Subcutaneous adipose tissue (tissue), 4 donors: ENCODE data around the gene ABAT. TPM values are rescaled to one million over a fixed set of nuclear protein-coding genes. Genes with fewer than 3 reads are reported as not detected.

ENCODE experiments used
- total RNA-seq, 4 donors: library from RNA; depleted of rRNA; stranded (reverse); fragments of >200 nt; gene quantifications; one replicate each; pipeline ENCODE4 v1.1.0, GENCODE V29; 2016
- TF ChIP-seq, protein P1 (sequence below): fragments of 450-650 bp; IDR thresholded peaks from one replicate; pipeline ENCODE4 v1.5.1; 2016; ENCODE audit warnings: low read depth, mild to moderate bottlenecking, control low read depth, antibody characterized with exemption, moderate library complexity

The ABAT gene
- total RNA-seq, 4 donors from 2014 or later, result 4.9 to 9.8 (median 7.0) TPM

DNA sequence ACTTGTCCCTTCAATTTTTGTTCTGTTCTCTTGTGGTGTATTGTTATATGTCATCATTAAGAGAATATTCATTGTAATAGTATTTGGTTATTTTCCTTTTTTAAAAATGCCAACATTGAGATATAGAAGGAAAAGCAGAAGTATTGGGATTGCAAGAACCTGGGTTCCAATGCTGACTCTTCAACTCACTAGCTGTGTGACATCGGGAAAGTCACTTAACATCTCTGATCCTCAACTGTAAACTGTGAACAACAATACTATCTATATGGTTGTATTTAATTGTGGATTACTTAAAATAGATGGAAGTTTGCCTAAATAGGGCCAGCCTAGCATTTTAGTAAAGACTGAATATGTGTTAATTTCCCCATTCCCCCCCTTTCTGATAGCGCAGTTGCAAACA, 67.2 kb downstream of the ABAT start:
- TF ChIP-seq, protein P1, sequence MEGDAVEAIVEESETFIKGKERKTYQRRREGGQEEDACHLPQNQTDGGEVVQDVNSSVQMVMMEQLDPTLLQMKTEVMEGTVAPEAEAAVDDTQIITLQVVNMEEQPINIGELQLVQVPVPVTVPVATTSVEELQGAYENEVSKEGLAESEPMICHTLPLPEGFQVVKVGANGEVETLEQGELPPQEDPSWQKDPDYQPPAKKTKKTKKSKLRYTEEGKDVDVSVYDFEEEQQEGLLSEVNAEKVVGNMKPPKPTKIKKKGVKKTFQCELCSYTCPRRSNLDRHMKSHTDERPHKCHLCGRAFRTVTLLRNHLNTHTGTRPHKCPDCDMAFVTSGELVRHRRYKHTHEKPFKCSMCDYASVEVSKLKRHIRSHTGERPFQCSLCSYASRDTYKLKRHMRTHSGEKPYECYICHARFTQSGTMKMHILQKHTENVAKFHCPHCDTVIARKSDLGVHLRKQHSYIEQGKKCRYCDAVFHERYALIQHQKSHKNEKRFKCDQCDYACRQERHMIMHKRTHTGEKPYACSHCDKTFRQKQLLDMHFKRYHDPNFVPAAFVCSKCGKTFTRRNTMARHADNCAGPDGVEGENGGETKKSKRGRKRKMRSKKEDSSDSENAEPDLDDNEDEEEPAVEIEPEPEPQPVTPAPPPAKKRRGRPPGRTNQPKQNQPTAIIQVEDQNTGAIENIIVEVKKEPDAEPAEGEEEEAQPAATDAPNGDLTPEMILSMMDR, result no peak

DNA sequence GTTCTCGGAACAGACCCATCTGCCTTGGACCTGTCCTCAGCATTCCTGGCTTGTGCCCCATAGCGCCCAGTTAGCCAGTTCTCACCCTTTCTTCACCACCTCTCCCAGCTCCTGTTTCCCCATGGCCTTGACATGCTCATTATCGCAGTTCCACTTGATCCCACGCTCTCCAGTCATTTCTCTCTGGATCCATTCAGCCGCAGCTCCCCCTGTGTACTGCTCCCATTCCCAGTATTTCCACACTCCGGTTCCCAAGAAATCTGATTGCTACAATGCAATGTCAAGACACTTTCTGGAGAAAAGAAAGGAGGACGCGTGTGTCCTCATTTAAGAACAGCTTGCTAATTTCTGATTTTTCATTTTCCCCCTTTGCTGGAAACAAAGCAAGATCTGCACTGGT, 67.7 kb downstream of the ABAT start:
- TF ChIP-seq, protein P1, result no peak

DNA sequence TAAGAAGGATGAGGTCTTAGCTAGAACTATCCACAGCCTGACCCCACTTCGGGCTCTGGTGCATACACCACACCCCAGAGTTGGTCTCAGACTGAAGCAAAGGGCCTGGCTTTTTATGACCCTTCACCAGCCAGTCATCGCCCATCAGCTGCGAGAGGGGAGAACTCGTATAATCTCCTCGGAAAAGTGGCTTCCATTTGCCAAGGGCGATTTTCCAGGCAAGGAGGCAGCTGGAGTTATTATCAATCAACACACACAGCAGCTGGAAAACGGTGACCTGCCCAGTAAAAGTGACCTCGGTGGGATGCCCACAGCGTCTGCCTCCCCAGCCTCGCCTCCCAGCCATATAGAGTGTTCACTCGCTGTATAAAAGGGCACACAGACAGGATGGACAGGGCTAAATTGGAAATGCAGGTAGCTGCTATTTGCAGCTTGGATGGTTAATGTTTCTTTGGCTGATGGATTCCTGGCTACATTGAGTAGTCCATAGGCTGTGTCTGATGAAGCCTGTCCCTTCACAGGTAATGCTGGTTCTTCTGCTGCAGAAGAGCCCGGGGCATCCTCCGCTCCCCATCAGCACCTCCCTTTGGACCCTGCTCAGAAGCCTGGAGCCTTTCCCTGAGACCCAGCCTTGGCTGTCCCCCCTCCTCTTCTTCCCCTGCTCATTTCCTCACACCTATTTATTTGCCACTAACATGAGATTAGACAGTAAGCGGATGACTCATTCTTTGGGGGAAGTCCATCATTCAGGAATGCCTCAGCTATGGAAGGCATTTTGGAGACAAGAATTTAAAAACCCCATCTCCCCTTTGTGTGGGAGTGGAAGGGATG, 77.3 kb downstream of the ABAT start:
- TF ChIP-seq, protein P1, result no peak

DNA sequence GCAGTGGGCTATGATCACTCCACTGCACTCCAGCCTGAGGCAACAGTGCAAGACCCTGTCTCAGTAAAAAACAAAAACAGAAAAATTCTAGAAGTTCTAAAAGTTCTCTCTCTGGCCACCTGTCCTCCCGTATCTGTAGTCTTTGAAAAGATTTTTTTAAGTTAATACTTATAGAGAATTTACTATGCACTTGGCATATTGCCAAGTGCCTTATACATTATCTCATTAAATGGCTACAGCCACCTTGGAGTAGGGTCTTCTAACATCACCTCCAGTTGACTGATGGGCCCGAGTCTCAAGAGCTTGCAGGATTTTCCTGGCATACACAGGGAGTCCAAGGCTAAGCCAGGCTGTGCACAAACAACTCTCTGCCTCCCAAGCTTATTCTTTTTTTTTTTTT, 78.3 kb downstream of the ABAT start:
- TF ChIP-seq, protein P1, result no peak

DNA sequence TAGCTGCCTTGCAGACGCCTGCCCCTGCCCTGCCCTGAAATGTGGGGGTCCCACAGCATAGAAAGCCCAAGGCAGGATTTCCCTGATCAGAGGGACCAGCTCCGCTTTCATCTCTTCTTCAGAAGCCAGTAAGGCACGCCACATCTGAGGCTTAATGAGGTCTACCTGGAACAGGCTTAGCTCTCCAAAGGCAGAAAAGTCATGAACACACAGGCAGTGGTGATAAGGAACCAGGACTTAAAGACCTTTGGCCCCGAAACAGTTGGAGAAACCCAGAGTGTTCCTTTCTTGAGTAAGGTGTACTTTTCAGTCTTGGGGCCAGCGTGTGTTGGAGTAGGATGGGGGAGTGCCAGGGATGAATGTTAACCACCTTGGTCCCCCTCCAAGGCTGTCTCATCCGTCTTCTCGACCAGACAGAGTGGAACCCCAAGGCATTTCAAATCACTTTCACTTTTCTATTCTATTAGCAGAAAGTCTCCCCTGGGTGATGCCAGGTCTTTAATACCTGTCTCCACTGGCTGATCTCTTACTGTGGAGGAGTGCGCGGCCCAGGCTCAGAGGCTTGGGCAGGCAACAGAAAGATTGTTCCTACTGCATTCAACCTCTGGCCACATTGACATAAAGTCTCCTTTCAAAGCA, 79.1 kb downstream of the ABAT start:
- TF ChIP-seq, protein P1, result no peak

DNA sequence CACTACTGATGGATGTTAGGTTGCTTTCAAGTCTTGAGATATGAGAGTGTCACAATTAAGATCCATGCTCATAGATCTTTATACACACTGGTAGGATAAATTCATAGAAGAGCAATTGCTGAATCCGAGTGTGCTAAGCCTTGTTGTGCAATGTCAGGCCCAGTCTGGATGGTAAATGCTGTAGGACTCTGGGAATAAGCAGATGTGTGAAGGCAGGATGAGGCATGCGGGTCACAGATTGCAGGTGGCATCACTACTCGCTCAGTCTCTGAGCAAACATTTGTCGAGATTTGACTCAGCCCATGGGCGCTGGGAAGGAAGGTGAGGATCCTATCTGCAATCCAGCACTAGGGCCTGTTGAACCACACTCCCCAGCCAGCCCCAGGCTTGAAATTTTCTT, 82.3 kb downstream of the ABAT start:
- TF ChIP-seq, protein P1, result no peak

DNA sequence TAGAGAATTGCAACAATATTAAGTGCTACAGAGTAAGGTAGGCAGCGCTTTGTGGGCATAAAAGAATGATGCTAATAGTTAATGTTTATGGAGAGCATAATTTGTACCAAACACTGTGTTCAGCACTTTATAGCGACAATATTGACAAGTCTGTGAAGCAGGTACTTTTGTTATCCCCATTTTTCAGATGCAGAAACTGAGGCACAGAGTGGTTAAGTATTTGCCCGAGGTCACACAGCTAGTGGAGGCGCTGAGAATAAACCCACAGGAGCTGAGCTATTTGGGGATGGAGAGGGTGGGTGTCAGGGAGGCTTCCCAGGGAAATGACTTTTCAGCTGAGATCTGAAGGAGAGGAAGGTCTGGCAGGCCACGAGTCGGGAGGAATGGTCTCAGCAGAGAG, 83.6 kb downstream of the ABAT start:
- TF ChIP-seq, protein P1, result no peak
